Measurements from ENCODE around the gene SFRP4. TPM values are rescaled to one million over a fixed set of nuclear protein-coding genes. Genes with fewer than 3 reads are reported as not detected.

Gene SFRP4
- total and polyA plus RNA-seq, 2 of the 4 experiments (the other 2 are of a cell fraction): not detected

- H3K14ac ChIP-seq (replicated peaks; ENCODE audit: low read depth, low read length): no peak overlapping the region
- H2BK20ac ChIP-seq (ENCODE audit: low read depth, low read length): no peak overlapping the region
- H3K79me1 ChIP-seq (ENCODE audit: low read depth in 1 of 2, low read length in 2 of 2): no peaks in the 10 kb centered on the region
- intact Hi-C loops (cut with micrococcal nuclease) (loop anchor here (5.0 kb wide), 1 partner anchor 473 kb away; no protein-coding TSS in a partner anchor), dilution Hi-C loops (cut with HindIII; ENCODE audit: low sequenced_read_pairs, unreplicated experiment) (no loop called here), in situ Hi-C loops (cut with MboI; ENCODE audit: low sequenced_read_pairs) (no loop called here)
- ChIA-PET CTCF (no interaction called here), POLR2A (ENCODE audit: unreplicated experiment) (no interaction called here)
- no peaks in the 10 kb centered on the region for H3K27me3 ChIP-seq (ENCODE audit: control insufficient read depth, insufficient read depth, low read length)
- H2AFZ ChIP-seq (replicated peaks; ENCODE audit: low read length, poor library complexity): no peak overlapping the region
- DNase-seq (no peak), ATAC-seq (ENCODE audit: low read depth) (no peak)
- H4K5ac ChIP-seq (ENCODE audit: low read depth, low read length): no peak overlapping the region
- H3K9me3 ChIP-seq (ENCODE audit: control insufficient read depth, insufficient read depth, low read length): peaks cover 2% of the 10 kb centered on the region
- H3K4me2 ChIP-seq (ENCODE audit: low read depth, low read length): no peak overlapping the region
- H3K4me1 ChIP-seq (ENCODE audit: control insufficient read depth, insufficient read depth, low read length): no peaks in the 10 kb centered on the region; the same call in 1 of the 2 replicates
- WGBS, 2 experiments (ENCODE audit: extremely low coverage in 2 of 2, insufficient read length in 1 of 2): no CpG with 5 or more reads among the region's 3 CpGs
- no peak overlapping the region for H2AK9ac ChIP-seq (replicated peaks; ENCODE audit: low read depth, low read length, poor library complexity)
- TF ChIP-seq ELK1 (IDR thresholded peaks at IDR 0.05; ENCODE audit: borderline replicate concordance, low read depth, low read length): no peak
- TF ChIP-seq CHD1 (IDR thresholded peaks at IDR 0.05; ENCODE audit: low read depth, low read length): no peak
- no peaks in the 10 kb centered on the region for H3K9me1 ChIP-seq (ENCODE audit: insufficient read depth, low read length)
- H3K4ac ChIP-seq (ENCODE audit: low read depth, low read length): no peak overlapping the region
- no peak overlapping the region for H3K9ac ChIP-seq (ENCODE audit: low read depth, low read length)
- H4K8ac ChIP-seq (ENCODE audit: low read depth in 2 of 2, low read length in 2 of 2): no peak overlapping the region
- no peak overlapping the region for H3K23ac ChIP-seq (ENCODE audit: low read depth, low read length)
- H3K4me3 ChIP-seq (ENCODE audit: insufficient read depth, low read depth, low read length): no peak overlapping the region
- no peaks in the 10 kb centered on the region for H4K20me1 ChIP-seq (ENCODE audit: insufficient read depth, low read length)
- H2BK15ac ChIP-seq (ENCODE audit: low read depth, low read length): no peak overlapping the region
- H2BK5ac ChIP-seq (ENCODE audit: low read depth, low read length, poor library complexity, severe bottlenecking): no peak overlapping the region
- no peak overlapping the region for H3K18ac ChIP-seq (ENCODE audit: low read depth, low read length)
- no peak overlapping the region for H2AK5ac ChIP-seq (ENCODE audit: low read depth, low read length)
- H3K56ac ChIP-seq (ENCODE audit: extremely low read depth, insufficient read depth, low read length): no peak overlapping the region
- BruUV-seq (replicated peaks): no TSS peak
- no peak overlapping the region for H2BK120ac ChIP-seq (ENCODE audit: low read depth, low read length)
- H3K36me3 ChIP-seq (ENCODE audit: control insufficient read depth, insufficient read depth, low read length): no peaks in the 10 kb centered on the region
- H3K27ac ChIP-seq (ENCODE audit: insufficient read depth, low read length): no peak overlapping the region
- no peak overlapping the region for H4K91ac ChIP-seq (ENCODE audit: insufficient read depth, low read depth, low read length)
Observed at GRCh38 chr7:37899712-37900247, 16.8 kb downstream of the SFRP4 start.

All from IMR-90 (cell line).